Measurements from ENCODE around the gene TSPAN5.

GRCh38 chr4:98639108-98639507 lies 19.3 kb downstream of the TSPAN5 start:
- TF ChIP-seq CTCF (IDR thresholded peaks at IDR 0.05) (no peak), POLR2A (IDR thresholded peaks at IDR 0.05) (no peak)
